Measurements from ENCODE around the gene MEF2A. TPM values are rescaled to one million over a fixed set of nuclear protein-coding genes. Genes with fewer than 3 reads are reported as not detected.

The MEF2A gene
- total and polyA plus RNA-seq, 10 of the 15 experiments (the other 5 are each of a cell fraction or from before 2014, with no cell fraction given) = 7.2 to 46.7 (median 35.9) TPM

- Histone ChIP-seq H3K4me2 (ENCODE audit: control insufficient read depth, insufficient read depth) (peak overlapping the region; percentile 97), H3K9me3 (replicated peaks; ENCODE audit: control insufficient read depth, insufficient read depth, low read length) (no peaks in the 10 kb centered on the region; the same call in 2 of the 3 replicates), H3K9ac (ENCODE audit: control insufficient read depth, insufficient read depth, low read length) (no peak overlapping the region), H3K4me1 (ENCODE audit: control insufficient read depth, insufficient read depth, low read length) (peaks cover 42% of the 10 kb centered on the region), H3K27ac (ENCODE audit: control insufficient read depth, insufficient read depth) (peak overlapping the region; percentile 76), H4K20me1 (ENCODE audit: control insufficient read depth, insufficient read depth) (no peaks in the 10 kb centered on the region), H3K36me3 (ENCODE audit: control insufficient read depth in 2 of 2, insufficient read depth in 2 of 2, low read length in 1 of 2) (peaks cover 1 to 7% of the 10 kb centered on the region in 2 experiments; a peak in 1 of 4 replicates), H3K79me2 (ENCODE audit: control insufficient read depth, insufficient read depth, low read length) (no peaks in the 10 kb centered on the region), H2AFZ (ENCODE audit: control insufficient read depth, low read depth, low read length) (0 out of 2 replicates have a peak overlapping the region, but pooled peaks have one; percentile 7), H3K4me3 (peak overlapping the region; percentile 30), H3K27me3 (replicated peaks in 1 of 2; ENCODE audit: control insufficient read depth in 2 of 2, insufficient read depth in 2 of 2, low read length in 1 of 2) (no peaks in the 10 kb centered on the region)
- SMC1A ChIA-PET (ENCODE audit: uncharacterized antibody, unreplicated experiment) = interaction anchor here (0.6 to 4.3 kb wide), 15 partner anchors 10 to 445 kb away, joined by 3 to 28 read pairs (median 4); partner anchors contain the start of gene LYSMD4
- DNase-seq (ENCODE audit: low read depth, low spot score) = peak; percentile 83
- 0% methylated on average over 5 of the region's 5 CpGs for WGBS (ENCODE audit: insufficient coverage, insufficient replicate concordance, low lambda C conversion rate, missing lambda C conversion rate)
- POLR2A ChIA-PET = interaction anchor here (1.2 to 1.5 kb wide), 3 partner anchors 14 to 465 kb away, joined by 3 to 5 read pairs (median 4); partner anchors contain the start of gene LYSMD4
- no TSS peak for BruUV-seq (replicated peaks)
- RAD21 ChIA-PET (ENCODE audit: unreplicated experiment) = interaction anchor here (0.6 to 4.2 kb wide), 4 partner anchors 14 to 207 kb away, joined by 3 to 24 read pairs (median 5); partner anchors contain the start of gene LYSMD4
- in situ Hi-C loops (cut with MboI) = no loop called here
- peak; percentile 94 for FAIRE-seq
- peak; percentile 93 for ATAC-seq
- CTCF ChIA-PET = interaction anchor here (0.8 to 7.4 kb wide), 10 partner anchors 11 to 463 kb away, joined by 3 to 68 read pairs (median 5); partner anchors contain the start of gene LYSMD4
- intact Hi-C loops (cut with micrococcal nuclease; ENCODE audit: unreplicated experiment) = no loop called here
- TF ChIP-seq E2F8 (IDR thresholded peaks at IDR 0.05; ENCODE audit: low read depth, partially characterized antibody) (no peak), FOXM1 (IDR thresholded peaks at IDR 0.05; ENCODE audit: low read depth, low read length) (peak; percentile 93; the same call in 1 of the 2 replicates), FOXK2 (IDR thresholded peaks at IDR 0.05) (no peak), SMARCA5 (IDR thresholded peaks at IDR 0.05) (no peak), IKZF2 (IDR thresholded peaks at IDR 0.05) (peak; percentile 69 to 77), HDGF (IDR thresholded peaks at IDR 0.05) (no peak), SREBF2 (IDR thresholded peaks at IDR 0.05; ENCODE audit: low read length) (no peak), SUZ12 (IDR thresholded peaks at IDR 0.05; ENCODE audit: unreplicated experiment) (no peak), HSF1 (IDR thresholded peaks at IDR 0.05; ENCODE audit: low read depth, low read length) (no peak), BMI1 (IDR thresholded peaks at IDR 0.05; ENCODE audit: borderline replicate concordance) (no peak), CREB1 (IDR thresholded peaks at IDR 0.05; ENCODE audit: low read depth) (0 out of 2 replicates have a peak, but pooled peaks have one; percentile 47), CHD4 (IDR thresholded peaks at IDR 0.05) (no peak), SUPT20H (IDR thresholded peaks at IDR 0.05; ENCODE audit: borderline replicate concordance, control insufficient read depth, low read depth, low read length) (no peak), YBX1 (IDR thresholded peaks at IDR 0.05) (no peak), ZNF274 (IDR thresholded peaks at IDR 0.05; ENCODE audit: insufficient read depth, insufficient read length) (no peak), RELA (IDR thresholded peaks at IDR 0.05; ENCODE audit: borderline replicate concordance, partially characterized antibody) (no peak), MTA2 (IDR thresholded peaks at IDR 0.05; ENCODE audit: low read depth) (peak; percentile 57; the same call in 1 of the 2 replicates), IKZF1 (conservative IDR thresholded peaks at IDR 0.05) (peak; percentile 52), POLR2AphosphoS2 (IDR thresholded peaks at IDR 0.05; ENCODE audit: low read depth, low read length) (no peak)
These were observed 153.3 kb downstream of the MEF2A start for GRCh38 chr15:99719096-99719541.
